ENCODE data around the gene MPL.

The MPL gene

DNA sequence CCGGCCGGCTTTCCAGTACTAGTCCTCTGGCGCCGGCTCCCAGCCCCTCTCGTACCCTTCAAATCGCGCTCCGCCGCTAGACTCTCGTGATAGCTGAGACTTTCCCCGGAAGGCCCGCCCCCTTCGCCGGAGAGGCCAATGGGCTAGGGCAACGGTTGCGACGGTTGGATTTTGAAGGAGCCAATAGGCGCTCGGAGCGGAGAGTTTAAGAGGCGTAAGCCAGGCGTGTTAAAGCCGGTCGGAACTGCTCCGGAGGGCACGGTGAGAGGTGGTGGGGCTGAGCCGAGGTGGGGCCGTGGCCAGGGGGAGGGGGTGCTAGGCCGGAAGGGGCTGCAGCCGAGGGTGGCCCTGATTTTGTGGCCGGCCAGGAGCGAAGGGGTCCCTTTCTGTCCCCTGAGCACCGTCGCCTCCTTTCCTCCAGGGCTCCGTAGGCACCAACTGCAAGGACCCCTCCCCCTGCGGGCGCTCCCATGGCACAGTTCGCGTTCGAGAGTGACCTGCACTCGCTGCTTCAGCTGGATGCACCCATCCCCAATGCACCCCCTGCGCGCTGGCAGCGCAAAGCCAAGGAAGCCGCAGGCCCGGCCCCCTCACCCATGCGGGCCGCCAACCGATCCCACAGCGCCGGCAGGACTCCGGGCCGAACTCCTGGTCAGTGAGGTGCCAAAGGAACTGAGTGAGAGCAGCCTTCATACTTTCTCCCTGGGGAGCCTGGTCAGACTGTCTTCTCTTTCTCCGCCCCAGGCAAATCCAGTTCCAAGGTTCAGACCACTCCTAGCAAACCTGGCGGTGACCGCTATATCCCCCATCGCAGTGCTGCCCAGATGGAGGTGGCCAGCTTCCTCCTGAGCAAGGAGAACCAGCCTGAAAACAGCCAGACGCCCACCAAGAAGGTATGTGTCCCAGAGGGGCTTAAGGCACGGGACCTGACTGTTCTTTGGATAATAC lies 21.4 kb downstream of the MPL start, which contains the start of gene CDC20:
TSS of gene CDC20 (plus strand) at position 236 of the 948 bp plus-strand sequence. CDS start at position 471, 235 bp downstream.
- peak; percentile 99 for DNase-seq
- TF ChIP-seq, protein P1, sequence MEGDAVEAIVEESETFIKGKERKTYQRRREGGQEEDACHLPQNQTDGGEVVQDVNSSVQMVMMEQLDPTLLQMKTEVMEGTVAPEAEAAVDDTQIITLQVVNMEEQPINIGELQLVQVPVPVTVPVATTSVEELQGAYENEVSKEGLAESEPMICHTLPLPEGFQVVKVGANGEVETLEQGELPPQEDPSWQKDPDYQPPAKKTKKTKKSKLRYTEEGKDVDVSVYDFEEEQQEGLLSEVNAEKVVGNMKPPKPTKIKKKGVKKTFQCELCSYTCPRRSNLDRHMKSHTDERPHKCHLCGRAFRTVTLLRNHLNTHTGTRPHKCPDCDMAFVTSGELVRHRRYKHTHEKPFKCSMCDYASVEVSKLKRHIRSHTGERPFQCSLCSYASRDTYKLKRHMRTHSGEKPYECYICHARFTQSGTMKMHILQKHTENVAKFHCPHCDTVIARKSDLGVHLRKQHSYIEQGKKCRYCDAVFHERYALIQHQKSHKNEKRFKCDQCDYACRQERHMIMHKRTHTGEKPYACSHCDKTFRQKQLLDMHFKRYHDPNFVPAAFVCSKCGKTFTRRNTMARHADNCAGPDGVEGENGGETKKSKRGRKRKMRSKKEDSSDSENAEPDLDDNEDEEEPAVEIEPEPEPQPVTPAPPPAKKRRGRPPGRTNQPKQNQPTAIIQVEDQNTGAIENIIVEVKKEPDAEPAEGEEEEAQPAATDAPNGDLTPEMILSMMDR (IDR thresholded peaks at IDR 0.05) = no peak
- H3K4me3 ChIP-seq = peak within 1 kb of the TSS; percentile 58 to 60
- H3K36me3 ChIP-seq = peaks cover 14 to 36% (median 24%) of the 10 kb centered on the region in 3 donors
- H3K9me3 ChIP-seq = no peaks in the 10 kb centered on the region
- no peaks in the 10 kb centered on the region for H3K27me3 ChIP-seq
- H3K4me1 ChIP-seq = peaks cover 0 to 20% (median 11%) of the 10 kb centered on the region in 4 donors
- peak within 1 kb of the TSS; percentile 75 to 91 for H3K27ac ChIP-seq
- intact Hi-C loops (cut with DNase I; ENCODE audit: low total_unique reads) = no loop called here

DNA sequence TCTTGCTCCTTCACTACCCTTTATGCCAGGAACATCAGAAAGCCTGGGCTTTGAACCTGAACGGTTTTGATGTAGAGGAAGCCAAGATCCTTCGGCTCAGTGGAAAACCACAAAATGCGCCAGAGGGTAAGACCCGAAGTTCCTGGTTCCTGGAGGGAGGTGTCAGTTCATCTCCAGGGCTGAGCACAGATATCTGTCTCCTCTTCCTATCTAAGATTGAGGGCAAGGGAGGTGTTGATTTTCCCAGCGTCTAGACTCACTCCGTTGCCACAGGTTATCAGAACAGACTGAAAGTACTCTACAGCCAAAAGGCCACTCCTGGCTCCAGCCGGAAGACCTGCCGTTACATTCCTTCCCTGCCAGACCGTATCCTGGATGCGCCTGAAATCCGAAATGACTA lies 22.1 kb downstream of the MPL start:
- DNase-seq = no peak
- Histone ChIP-seq H3K36me3 (peaks cover 21 to 43% (median 30%) of the 10 kb centered on the region in 3 donors), H3K9me3 (no peaks in the 10 kb centered on the region), H3K27me3 (no peaks in the 10 kb centered on the region), H3K27ac (no peak overlapping the region), H3K4me3 (no peak overlapping the region), H3K4me1 (peaks cover 0 to 20% (median 11%) of the 10 kb centered on the region in 4 donors)
- TF ChIP-seq, protein P1 (IDR thresholded peaks at IDR 0.05) = no peak
- intact Hi-C loops (cut with DNase I; ENCODE audit: low total_unique reads) = loop anchor here (10.0 kb wide), 1 partner anchor 185 kb away; the partner anchor contains the start of genes CFAP57 and EBNA1BP2

- no peak overlapping the region for H3K27ac ChIP-seq
- TF ChIP-seq, protein P1 (IDR thresholded peaks at IDR 0.05) = no peak
- no peak for DNase-seq
- H3K4me1 ChIP-seq = peaks cover 0 to 20% (median 11%) of the 10 kb centered on the region in 4 donors
- no peaks in the 10 kb centered on the region for H3K9me3 ChIP-seq
- intact Hi-C loops (cut with DNase I; ENCODE audit: low total_unique reads) = loop anchor here (10.0 kb wide), 1 partner anchor 186 kb away; the partner anchor contains the start of genes CFAP57 and EBNA1BP2
- no peak overlapping the region for H3K4me3 ChIP-seq
- H3K36me3 ChIP-seq = peaks cover 29 to 52% (median 37%) of the 10 kb centered on the region in 3 donors
- H3K27me3 ChIP-seq = no peaks in the 10 kb centered on the region
Measured at GRCh38 chr1:43360616-43361015, 23.0 kb downstream of the MPL start.

- Histone ChIP-seq H3K27me3 (no peaks in the 10 kb centered on the region), H3K4me3 (no peak overlapping the region), H3K27ac (no peak overlapping the region), H3K4me1 (peaks cover 0 to 28% (median 23%) of the 10 kb centered on the region in 4 donors), H3K36me3 (peaks cover 29 to 55% (median 37%) of the 10 kb centered on the region in 3 donors), H3K9me3 (no peaks in the 10 kb centered on the region)
- DNase-seq = no peak
- intact Hi-C loops (cut with DNase I; ENCODE audit: low total_unique reads) = loop anchor here (10.0 kb wide), 1 partner anchor 189 kb away; the partner anchor contains the start of genes CFAP57 and EBNA1BP2
- TF ChIP-seq, protein P1 (IDR thresholded peaks at IDR 0.05) = no peak
Measured at GRCh38 chr1:43363283-43363934, 25.8 kb downstream of the MPL start.

- Histone ChIP-seq H3K36me3 (peaks cover 29 to 55% (median 37%) of the 10 kb centered on the region in 3 donors), H3K9me3 (no peaks in the 10 kb centered on the region), H3K4me3 (no peak overlapping the region), H3K4me1 (peaks cover 0 to 30% (median 26%) of the 10 kb centered on the region in 4 donors), H3K27ac (no peak overlapping the region), H3K27me3 (no peaks in the 10 kb centered on the region)
- DNase-seq = no peak
- TF ChIP-seq, protein P1 (IDR thresholded peaks at IDR 0.05) = no peak
- intact Hi-C loops (cut with DNase I; ENCODE audit: low total_unique reads) = loop anchor here (10.0 kb wide), 1 partner anchor 189 kb away; the partner anchor contains the start of genes CFAP57 and EBNA1BP2
Measured at GRCh38 chr1:43363935-43364525, 26.4 kb downstream of the MPL start.
